Measurements from ENCODE around the gene PDGFD.

DNA sequence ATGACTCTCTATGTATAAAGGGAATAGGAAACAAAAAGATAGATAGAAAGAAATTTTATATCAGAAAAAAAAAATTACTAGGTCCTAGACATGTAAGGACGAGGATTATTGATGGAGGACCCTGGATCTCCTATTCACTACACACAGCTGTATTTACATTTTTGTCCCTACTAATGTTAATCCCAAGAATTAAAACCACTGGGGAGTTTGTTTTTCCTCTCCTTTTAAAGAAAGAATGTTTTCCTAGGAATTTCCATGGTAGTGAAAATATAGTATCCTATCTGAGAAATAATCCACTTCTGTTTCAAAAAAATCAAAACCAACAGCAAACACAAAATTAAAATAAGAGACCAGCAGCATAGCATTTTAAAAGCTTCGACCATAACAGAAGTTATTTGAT is 41.1 kb downstream of the PDGFD start:
- TF ChIP-seq, protein P1, sequence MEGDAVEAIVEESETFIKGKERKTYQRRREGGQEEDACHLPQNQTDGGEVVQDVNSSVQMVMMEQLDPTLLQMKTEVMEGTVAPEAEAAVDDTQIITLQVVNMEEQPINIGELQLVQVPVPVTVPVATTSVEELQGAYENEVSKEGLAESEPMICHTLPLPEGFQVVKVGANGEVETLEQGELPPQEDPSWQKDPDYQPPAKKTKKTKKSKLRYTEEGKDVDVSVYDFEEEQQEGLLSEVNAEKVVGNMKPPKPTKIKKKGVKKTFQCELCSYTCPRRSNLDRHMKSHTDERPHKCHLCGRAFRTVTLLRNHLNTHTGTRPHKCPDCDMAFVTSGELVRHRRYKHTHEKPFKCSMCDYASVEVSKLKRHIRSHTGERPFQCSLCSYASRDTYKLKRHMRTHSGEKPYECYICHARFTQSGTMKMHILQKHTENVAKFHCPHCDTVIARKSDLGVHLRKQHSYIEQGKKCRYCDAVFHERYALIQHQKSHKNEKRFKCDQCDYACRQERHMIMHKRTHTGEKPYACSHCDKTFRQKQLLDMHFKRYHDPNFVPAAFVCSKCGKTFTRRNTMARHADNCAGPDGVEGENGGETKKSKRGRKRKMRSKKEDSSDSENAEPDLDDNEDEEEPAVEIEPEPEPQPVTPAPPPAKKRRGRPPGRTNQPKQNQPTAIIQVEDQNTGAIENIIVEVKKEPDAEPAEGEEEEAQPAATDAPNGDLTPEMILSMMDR (IDR thresholded peaks at IDR 0.05) = no peak
- no peak for TF ChIP-seq POLR2A (IDR thresholded peaks at IDR 0.05)

Measured in ovary (tissue), 3 donors.